GM12892 (cell line): ENCODE data around the gene FGFR2.

Source experiments
- POLR2A ChIP-seq: IDR thresholded peaks from 2 replicates; pipeline ENCODE4 v1.6.1; 2011; ENCODE audit warnings: low read depth, low read length, control low read depth
- POLR2AphosphoS5 ChIP-seq: IDR thresholded peaks from 2 replicates; pipeline ENCODE4 v1.6.1; 2011; ENCODE audit warnings: low read depth, low read length, control low read depth
- TAF1 ChIP-seq: IDR thresholded peaks from 2 replicates; pipeline ENCODE4 v1.6.1; 2011; ENCODE audit warnings: low read depth, mild to moderate bottlenecking, control low read depth, low read length, borderline replicate concordance

DNA sequence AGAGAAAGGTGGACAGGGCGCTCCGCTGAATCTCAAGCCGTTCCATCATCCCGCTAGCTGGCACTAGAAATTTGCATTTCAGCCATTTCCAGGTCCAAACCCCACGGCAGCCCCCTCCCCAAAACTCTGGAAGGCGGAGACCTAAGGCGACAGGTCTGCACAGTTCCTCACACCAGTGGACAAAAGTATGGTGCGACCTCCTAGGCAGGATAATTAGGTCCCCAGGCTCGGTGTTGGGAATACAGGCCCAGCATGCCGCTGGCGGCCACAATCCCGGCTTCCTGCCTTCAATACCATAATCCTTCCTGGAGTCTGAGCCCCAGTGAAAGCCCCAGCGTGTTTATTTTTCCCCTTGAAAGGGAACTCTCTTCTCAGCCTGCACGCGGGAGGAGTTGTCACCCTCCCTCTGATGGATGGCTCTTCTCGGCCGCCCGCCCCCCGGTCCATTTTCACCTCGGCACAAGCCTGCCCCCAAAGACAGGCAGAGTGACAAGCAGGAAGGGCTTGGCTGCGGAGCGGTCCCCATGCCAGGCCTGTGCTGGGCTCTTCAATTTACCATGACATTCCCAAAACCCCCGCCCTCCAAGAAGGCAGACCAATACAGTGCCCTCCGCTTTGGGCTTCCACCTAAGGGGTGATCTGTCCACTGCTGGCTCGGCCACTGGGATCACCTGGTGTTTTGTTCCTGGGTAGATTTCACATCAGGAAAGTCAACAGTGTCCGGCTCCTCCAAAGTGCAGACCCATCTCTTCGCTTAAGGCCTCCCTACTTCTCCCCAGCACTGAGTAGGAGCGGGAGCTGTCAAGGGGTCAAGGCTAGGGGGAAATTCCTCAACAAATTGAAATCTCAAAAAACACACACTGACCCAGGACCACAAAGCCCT lies 2.2 kb downstream of the FGFR2 start:
- TF ChIP-seq TAF1 (no peak), POLR2AphosphoS5 (no peak), POLR2A (no peak)
